HG03520 (cell line): ENCODE measurements around the gene MAGEA2B.
"Not testable (repeated sequence)": the region's sequence is repeated elsewhere in the genome, so short reads cannot be mapped to it uniquely, and the experiment has no call there.

Source experiments
- ATAC-seq: cut with Tn5 transposase; IDR thresholded peaks from one replicate; pipeline ENCODE4 v1.9.1; 2021; ENCODE audit warnings: mild to moderate bottlenecking, moderate library complexity; ENCODE audit not compliant: unreplicated experiment

The MAGEA2B gene, protein sequence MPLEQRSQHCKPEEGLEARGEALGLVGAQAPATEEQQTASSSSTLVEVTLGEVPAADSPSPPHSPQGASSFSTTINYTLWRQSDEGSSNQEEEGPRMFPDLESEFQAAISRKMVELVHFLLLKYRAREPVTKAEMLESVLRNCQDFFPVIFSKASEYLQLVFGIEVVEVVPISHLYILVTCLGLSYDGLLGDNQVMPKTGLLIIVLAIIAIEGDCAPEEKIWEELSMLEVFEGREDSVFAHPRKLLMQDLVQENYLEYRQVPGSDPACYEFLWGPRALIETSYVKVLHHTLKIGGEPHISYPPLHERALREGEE

DNA sequence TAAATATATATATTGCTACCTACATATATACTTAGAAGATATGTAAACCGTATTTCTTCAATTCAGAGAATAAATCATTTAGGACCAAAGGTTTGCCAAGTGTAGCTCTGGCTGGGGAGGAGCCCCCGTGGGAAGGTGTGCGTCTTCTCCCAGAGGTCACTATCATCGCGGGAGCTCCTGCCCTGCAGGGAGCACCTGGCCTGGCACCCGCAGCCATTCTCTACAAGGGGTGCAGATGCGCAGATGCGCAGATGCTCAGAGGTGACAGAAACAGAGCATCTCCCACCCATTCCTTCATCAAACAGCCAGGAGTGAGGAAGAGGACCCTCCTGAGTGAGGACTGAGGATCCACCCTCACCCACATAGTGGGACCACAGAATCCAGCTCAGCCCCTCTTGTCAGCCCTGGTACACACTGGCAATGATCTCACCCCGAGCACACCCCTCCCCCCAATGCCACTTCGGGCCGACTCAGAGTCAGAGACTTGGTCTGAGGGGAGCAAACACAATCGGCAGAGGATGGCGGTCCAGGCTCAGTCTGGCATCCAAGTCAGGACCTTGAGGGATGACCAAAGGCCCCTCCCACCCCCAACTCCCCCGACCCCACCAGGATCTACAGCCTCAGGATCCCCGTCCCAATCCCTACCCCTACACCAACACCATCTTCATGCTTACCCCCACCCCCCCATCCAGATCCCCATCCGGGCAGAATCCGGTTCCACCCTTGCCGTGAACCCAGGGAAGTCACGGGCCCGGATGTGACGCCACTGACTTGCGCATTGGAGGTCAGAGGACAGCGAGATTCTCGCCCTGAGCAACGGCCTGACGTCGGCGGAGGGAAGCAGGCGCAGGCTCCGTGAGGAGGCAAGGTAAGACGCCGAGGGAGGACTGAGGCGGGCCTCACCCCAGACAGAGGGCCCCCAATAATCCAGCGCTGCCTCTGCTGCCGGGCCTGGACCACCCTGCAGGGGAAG, at the start of gene MAGEA2B:
MAGEA2B (plus strand) TSS at position 814 of the 973 bp plus-strand sequence. CDS start 2,479 bp downstream, outside the sequence.
- ATAC-seq: not testable (repeated sequence)

DNA sequence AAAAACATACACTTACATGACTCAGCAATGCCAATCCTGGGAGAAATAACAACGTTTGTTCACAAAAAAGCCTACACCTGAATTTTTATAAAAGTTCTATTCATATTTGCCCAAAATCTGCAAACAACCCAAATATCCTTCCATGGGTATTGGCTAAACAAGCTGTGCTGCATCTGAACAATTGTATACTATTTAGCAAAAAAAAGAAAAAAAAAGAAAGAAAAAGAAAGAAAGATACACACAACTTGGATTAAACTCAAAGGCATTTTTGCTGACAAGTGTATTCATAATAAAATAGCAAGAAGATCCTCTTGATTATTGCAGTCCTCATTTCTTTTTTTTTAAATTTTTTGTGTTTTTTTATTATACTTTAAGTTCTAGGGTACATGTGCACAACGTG, 40.3 kb upstream of the MAGEA2B start:
- no peak for ATAC-seq

DNA sequence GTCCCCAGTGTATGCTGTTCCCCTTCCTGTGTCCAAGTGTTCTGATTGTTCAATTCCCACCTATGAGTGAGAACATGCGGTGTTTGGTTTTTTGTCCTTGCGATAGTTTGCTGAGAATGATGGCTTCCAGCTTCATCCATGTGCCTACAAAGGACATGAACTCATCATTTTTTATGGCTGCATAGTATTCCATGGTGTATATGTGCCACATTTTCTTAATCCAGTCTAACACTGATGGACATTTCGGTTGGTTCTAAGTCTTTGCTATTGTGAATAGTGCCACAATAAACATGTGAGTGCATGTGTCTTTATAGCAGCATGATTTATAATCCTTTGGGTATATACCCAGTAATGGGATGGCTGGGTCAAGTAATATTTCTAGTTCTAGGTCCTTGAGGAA, 39.8 kb upstream of the MAGEA2B start:
- not testable (repeated sequence) for ATAC-seq

DNA sequence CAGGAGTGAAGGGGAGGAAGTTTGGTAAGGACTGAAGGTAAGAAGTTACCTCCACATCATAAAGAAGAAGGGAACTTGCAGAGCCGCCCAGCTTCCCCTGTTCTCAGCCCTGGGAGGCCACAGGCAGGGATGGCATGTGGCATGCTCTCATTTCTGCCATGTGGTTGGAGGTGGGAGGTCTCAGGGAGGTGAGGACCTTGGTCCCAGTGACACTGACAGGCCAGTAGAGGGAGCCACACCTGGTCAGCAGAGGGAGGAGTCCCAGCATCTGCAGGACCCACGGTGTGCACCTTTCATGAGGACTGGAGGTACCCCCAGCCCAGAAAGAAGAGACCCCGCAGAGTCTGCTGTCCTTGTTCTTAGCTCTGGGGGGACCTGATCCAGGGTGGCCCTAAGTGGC, 33.4 kb upstream of the MAGEA2B start:
- ATAC-seq: peak; percentile 78

DNA sequence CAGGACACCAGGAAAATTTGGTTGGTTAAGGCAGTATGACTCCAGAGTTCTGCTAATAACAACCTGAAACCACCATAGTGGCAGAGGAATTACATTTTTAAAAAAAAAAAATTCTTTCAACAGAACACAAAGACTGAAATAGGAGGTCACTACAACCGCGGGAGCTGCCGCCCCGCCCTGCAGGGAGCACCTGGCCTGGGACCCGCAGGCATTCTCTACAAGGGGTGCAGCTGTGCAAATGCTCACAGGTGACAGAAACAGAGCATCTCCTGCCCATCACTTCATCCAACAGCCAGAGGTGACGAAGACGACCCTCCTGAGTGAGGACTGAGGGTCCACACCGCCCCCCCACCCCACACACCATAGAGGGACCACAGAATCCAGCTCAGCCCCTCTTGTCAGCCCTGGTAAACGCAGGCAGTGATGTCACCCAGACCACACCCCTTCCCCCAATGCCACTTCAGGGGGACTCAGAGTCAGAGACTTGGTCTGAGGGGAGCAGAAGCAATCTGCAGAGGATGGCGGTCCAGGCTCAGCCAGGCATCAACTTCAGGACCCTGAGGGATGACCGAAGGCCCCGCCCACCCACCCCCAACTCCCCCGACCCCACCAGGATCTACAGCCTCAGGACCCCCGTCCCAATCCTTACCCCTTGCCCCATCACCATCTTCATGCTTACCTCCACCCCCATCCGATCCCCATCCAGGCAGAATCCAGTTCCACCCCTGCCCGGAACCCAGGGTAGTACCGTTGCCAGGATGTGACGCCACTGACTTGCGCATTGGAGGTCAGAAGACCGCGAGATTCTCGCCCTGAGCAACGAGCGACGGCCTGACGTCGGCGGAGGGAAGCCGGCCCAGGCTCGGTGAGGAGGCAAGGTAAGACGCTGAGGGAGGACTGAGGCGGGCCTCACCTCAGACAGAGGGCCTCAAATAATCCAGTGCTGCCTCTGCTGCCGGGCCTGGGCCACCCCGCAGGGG, 16.2 kb upstream of the MAGEA2B start, which contains the start of gene MAGEA3:
MAGEA3 (plus strand) TSS at position 843 of the 980 bp plus-strand sequence. CDS start 2,039 bp downstream, outside the sequence.
- ATAC-seq: not testable (repeated sequence)

DNA sequence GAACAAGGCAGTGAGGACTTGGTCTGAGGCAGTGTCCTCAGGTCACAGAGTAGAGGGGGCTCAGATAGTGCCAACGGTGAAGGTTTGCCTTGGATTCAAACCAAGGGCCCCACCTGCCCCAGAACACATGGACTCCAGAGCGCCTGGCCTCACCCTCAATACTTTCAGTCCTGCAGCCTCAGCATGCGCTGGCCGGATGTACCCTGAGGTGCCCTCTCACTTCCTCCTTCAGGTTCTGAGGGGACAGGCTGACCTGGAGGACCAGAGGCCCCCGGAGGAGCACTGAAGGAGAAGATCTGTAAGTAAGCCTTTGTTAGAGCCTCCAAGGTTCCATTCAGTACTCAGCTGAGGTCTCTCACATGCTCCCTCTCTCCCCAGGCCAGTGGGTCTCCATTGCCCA, 14.0 kb upstream of the MAGEA2B start:
- not testable (repeated sequence) for ATAC-seq

DNA sequence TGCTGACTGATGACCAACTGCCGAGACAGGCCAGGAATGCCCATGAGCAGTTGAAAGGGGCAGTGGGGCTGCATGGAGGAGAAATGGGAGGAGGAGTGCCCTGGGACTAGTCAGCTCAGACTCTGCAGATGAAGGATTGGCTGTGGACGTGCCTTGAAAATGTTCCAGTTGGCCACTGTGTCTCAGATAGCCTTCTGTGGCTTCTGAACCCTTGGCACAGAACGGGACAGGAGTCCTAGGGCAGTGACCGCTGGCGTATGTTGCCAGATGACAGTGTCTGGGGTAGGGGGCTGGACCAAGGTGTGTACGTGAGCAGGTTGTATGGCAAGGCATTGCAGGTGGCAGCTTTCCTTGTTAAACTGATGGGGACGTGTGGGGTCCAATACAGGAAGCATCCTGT, 7.9 kb upstream of the MAGEA2B start:
- ATAC-seq: not testable (repeated sequence)

DNA sequence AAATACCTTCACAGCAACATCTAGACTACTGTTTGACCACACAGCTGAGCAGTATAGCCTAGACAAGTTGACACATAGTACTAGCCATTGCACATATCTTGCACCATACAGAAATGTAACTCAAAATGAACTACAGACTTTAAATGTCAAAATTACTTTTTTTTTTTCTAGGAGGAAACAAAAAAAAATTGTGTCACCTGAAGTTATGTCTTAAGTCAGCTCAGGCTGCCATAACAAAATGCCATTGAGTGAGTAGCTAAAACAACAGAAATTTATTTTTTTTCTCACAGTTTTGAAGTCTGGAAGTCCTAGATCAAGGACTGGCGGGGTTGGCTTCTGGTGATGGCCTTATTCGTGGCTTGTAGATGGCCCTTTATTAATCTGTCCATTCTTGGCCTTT, 5.3 kb upstream of the MAGEA2B start, which contains the start of gene CSAG2:
CSAG2 (minus strand) TSS at position 101 of the 400 bp plus-strand sequence. CDS start 161 bp downstream, outside the sequence.
- ATAC-seq: not testable (repeated sequence)

DNA sequence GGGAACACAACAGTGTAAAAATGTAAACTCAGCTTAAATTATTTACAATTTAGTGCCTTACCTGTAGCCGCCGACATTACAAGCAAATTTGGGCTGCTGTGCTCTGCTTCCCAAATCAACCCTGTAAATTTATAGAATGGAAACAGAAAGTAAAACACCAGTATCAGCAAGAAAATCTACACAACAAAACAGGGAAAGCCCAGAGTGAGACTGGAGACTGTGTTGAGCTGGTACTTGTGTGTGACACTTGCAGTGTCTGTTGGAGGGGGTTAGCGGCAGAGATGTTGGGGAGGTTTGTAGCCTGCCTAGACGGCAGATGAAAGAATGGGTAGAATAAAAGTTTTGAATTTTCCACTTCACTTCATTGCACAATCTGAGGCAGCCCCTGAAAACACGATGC, 1.2 kb upstream of the MAGEA2B start:
- not testable (repeated sequence) for ATAC-seq

DNA sequence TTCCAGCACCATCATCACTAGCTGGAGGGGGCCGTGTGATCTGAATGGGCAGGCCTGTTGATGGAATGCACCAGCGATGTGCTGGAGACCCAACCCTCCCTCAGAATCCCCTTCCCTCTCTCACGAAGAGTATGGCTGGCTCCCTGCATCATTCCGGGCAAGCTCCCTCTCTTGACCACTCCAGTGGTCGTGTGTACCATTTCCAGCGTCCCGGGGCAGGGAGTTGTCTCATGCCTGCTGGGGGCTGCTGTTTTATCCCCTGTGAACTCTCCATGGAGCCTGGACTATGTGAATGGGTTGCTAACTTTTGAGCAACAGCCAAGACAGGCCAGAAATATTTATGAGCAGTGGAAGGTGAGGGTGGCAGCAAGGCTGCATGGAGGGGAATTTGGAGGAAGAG, 11.0 kb downstream of the MAGEA2B start:
- no peak for ATAC-seq

DNA sequence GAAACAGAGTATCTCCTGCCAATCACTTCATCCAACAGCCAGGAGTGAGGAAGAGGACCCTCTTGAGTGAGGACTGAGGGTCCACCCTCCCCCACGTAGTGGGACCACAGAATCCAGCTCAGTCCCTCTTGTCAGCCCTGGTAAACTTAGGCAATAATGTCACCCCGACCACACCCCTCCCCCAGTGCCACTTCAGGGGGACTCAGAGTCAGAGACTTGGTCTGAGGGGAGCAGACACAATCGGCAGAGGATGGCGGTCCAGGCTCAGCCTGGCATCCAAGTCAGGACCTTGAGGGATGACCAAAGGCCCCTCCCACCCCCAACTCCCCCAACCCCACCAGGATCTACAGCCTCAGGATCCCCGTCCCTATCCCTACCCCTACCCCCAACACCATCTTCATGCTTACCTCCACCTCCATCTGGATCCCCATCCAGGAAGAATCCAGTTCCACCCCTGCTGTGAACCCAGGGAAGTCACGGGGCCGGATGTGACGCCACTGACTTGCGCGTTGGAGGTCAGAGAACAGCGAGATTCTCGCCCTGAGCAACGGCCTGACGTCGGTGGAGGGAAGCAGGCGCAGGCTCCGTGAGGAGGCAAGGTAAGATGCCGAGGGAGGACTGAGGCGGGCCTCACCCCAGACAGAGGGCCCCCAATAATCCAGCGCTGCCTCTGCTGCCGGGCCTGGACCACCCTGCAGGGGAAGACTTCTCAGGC, 19.0 kb downstream of the MAGEA2B start, which contains the start of the genes CSAG1 and MAGEA12:
CSAG1 (minus strand) TSS at position 461 of the 715 bp plus-strand sequence. CDS start 1,261 bp downstream, outside the sequence.
MAGEA12 (plus strand) TSS at position 497 of the 715 bp plus-strand sequence. CDS start 2,405 bp downstream, outside the sequence.
- no peak for ATAC-seq

DNA sequence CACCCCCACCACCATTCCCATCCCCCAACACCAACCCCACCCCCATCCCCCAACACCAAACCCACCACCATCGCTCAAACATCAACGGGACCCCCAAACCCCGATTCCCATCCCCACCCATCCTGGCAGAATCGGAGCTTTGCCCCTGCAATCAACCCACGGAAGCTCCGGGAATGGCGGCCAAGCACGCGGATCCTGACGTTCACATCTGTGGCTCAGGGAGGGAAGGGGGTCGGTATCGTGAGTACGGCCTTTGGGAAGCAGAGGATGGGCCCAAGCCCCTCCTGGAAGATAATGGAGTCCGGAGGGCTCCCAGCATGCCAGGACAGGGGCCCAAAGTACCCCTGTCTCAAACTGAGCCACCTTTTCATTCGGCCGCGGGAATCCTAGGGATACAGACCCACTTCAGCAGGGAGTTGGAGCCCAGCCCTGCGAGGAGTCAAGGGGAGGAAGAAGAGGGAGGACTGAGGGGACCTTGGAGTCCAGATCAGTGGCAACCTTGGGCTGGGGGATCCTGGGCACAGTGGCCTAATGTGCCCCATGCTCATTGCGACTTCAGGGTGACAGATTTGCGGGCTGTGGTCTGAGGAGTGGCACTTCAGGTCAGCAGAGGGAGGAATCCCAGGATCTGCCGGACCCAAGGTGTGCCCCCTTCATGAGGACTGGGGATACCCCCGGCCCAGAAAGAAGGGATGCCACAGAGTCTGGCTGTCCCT, 19.9 kb downstream of the MAGEA2B start:
- not testable (repeated sequence) for ATAC-seq

DNA sequence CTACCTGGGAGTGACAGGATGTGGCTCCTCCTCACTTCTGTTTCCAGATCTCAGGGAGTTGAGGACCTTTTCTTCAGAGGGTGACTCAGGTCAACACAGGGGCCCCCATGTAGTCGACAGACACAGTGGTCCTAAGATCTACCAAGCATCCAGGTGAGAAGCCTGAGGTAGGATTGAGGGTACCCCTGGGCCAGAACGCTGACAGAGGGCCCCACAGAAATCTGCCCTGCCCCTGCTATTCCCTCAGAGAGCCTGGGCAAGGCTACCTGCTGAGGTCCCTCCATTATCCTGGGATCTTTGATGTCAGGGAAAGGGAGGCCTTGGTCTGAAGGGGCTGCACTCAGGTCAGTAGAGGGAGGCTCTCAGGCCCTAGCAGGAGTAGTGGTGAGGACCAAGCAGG, 20.7 kb downstream of the MAGEA2B start:
- no peak for ATAC-seq

DNA sequence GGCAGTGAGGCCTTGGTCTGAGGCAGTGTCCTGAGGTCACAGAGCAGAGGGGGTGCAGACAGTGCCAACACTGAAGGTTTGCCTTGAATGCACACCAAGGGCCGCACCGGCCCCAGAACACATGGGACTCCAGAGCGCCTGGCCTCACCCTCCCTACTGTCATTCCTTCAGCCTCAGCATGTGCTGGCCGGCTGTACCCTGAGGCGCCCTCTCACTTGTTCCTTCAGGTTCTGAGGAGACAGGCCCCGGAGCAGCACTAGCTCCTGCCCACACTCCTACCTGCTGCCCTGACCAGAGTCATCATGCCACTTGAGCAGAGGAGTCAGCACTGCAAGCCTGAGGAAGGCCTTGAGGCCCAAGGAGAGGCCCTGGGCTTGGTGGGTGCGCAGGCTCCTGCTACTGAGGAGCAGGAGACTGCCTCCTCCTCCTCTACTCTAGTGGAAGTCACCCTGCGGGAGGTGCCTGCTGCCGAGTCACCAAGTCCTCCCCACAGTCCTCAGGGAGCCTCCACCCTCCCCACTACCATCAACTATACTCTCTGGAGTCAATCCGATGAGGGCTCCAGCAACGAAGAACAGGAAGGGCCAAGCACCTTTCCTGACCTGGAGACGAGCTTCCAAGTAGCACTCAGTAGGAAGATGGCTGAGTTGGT, 21.6 kb downstream of the MAGEA2B start:
- ATAC-seq: no peak

DNA sequence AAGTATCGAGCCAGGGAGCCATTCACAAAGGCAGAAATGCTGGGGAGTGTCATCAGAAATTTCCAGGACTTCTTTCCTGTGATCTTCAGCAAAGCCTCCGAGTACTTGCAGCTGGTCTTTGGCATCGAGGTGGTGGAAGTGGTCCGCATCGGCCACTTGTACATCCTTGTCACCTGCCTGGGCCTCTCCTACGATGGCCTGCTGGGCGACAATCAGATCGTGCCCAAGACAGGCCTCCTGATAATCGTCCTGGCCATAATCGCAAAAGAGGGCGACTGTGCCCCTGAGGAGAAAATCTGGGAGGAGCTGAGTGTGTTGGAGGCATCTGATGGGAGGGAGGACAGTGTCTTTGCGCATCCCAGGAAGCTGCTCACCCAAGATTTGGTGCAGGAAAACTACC, 22.1 kb downstream of the MAGEA2B start:
- ATAC-seq: not testable (repeated sequence)

DNA sequence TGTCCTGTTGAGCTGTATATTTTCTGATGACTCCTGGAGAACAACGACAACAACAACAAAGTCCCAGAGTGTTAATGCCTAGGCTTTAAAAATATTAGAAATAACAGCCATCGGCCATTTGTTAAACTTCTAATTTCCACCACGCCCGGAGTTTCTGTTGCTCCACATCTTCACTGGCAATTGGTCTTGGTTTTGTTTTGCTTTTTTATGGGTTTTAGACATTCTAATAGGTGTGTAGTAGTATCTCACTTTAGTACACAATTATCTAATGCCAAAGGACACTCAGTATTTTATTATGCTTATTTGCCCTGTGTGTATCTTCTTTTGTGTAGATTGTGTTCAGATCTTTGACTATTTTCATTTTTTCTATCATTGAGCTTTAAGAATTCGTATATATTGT, 24.1 kb downstream of the MAGEA2B start:
- ATAC-seq: no peak

DNA sequence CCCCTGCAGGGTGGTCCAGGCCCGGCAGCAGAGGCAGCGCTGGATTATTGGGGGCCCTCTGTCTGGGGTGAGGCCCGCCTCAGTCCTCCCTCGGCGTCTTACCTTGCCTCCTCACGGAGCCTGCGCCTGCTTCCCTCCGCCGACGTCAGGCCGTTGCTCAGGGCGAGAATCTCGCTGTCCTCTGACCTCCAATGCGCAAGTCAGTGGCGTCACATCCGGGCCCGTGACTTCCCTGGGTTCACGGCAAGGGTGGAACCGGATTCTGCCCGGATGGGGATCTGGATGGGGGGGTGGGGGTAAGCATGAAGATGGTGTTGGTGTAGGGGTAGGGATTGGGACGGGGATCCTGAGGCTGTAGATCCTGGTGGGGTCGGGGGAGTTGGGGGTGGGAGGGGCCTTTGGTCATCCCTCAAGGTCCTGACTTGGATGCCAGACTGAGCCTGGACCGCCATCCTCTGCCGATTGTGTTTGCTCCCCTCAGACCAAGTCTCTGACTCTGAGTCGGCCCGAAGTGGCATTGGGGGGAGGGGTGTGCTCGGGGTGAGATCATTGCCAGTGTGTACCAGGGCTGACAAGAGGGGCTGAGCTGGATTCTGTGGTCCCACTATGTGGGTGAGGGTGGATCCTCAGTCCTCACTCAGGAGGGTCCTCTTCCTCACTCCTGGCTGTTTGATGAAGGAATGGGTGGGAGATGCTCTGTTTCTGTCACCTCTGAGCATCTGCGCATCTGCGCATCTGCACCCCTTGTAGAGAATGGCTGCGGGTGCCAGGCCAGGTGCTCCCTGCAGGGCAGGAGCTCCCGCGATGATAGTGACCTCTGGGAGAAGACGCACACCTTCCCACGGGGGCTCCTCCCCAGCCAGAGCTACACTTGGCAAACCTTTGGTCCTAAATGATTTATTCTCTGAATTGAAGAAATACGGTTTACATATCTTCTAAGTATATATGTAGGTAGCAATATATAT, 39.5 kb downstream of the MAGEA2B start, which contains the start of gene MAGEA2:
MAGEA2 (minus strand) TSS at position 157 of the 965 bp plus-strand sequence. CDS start 2,479 bp downstream, outside the sequence.
- ATAC-seq: not testable (repeated sequence)
